ENCODE data around the gene MRPL53. TPM values are rescaled to one million over a fixed set of nuclear protein-coding genes. Genes with fewer than 3 reads are reported as not detected.
A peak's percentile ranks its signal among the peaks of the same experiment; 100 is the strongest.

MRPL53 gene
- total and polyA plus RNA-seq, 9 of the 15 experiments (the other 6 are each of a cell fraction or from before 2014, with no cell fraction given), result 11.5 to 87.9 (median 41.1) TPM

GRCh38 chr2:74458132-74458937, 14.1 kb downstream of the MRPL53 start, which contains the start of gene WBP1 (continued):
- TF ChIP-seq BACH1 (tag; IDR thresholded peaks at IDR 0.05) (peak; percentile 35; the same call in 1 of the 2 replicates), ATF7 (IDR thresholded peaks at IDR 0.05) (peak; percentile 79), ELF4 (CRISPR knock-in tag; IDR thresholded peaks at IDR 0.05) (0 out of 2 replicates have a peak, but pooled peaks have one; percentile 44), IRF9 (tag; IDR thresholded peaks at IDR 0.05) (no peak), RCOR1 (IDR thresholded peaks at IDR 0.05; ENCODE audit: borderline replicate concordance in 1 of 2, low read depth in 2 of 2, low read length in 2 of 2) (peak in 1 of 2 experiments; percentile 38; a peak in 1 of 4 replicates), ZNF175 (CRISPR knock-in tag; IDR thresholded peaks at IDR 0.05; ENCODE audit: low read depth) (peak; percentile 81), SIN3B (IDR thresholded peaks at IDR 0.05; ENCODE audit: low read depth) (peak; percentile 86), MAFF (IDR thresholded peaks at IDR 0.05; ENCODE audit: low read length) (no peak), FOS (IDR thresholded peaks at IDR 0.05; ENCODE audit: extremely low read depth, insufficient read length) (peak; percentile 91), KDM5B (IDR thresholded peaks at IDR 0.05; ENCODE audit: insufficient replicate concordance, low read depth, low read length) (peak; percentile 42)
- TF ChIP-seq, protein P1, sequence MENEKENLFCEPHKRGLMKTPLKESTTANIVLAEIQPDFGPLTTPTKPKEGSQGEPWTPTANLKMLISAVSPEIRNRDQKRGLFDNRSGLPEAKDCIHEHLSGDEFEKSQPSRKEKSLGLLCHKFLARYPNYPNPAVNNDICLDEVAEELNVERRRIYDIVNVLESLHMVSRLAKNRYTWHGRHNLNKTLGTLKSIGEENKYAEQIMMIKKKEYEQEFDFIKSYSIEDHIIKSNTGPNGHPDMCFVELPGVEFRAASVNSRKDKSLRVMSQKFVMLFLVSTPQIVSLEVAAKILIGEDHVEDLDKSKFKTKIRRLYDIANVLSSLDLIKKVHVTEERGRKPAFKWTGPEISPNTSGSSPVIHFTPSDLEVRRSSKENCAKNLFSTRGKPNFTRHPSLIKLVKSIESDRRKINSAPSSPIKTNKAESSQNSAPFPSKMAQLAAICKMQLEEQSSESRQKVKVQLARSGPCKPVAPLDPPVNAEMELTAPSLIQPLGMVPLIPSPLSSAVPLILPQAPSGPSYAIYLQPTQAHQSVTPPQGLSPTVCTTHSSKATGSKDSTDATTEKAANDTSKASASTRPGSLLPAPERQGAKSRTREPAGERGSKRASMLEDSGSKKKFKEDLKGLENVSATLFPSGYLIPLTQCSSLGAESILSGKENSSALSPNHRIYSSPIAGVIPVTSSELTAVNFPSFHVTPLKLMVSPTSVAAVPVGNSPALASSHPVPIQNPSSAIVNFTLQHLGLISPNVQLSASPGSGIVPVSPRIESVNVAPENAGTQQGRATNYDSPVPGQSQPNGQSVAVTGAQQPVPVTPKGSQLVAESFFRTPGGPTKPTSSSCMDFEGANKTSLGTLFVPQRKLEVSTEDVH (IDR thresholded peaks at IDR 0.05; ENCODE audit: low read depth, partially characterized antibody), result no peak
- TF ChIP-seq, protein P2, sequence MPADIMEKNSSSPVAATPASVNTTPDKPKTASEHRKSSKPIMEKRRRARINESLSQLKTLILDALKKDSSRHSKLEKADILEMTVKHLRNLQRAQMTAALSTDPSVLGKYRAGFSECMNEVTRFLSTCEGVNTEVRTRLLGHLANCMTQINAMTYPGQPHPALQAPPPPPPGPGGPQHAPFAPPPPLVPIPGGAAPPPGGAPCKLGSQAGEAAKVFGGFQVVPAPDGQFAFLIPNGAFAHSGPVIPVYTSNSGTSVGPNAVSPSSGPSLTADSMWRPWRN (IDR thresholded peaks at IDR 0.05; ENCODE audit: low read depth), result no peak
- TF ChIP-seq, protein P3, sequence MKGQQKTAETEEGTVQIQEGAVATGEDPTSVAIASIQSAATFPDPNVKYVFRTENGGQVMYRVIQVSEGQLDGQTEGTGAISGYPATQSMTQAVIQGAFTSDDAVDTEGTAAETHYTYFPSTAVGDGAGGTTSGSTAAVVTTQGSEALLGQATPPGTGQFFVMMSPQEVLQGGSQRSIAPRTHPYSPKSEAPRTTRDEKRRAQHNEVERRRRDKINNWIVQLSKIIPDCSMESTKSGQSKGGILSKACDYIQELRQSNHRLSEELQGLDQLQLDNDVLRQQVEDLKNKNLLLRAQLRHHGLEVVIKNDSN (CRISPR knock-in tag; IDR thresholded peaks at IDR 0.05), result 0 out of 2 replicates have a peak, but pooled peaks have one; percentile 8
